ENCODE measurements around the gene SPACDR.
A peak's percentile ranks its signal among the peaks of the same experiment; 100 is the strongest.
"Not testable (repeated sequence)": the region's sequence is repeated elsewhere in the genome, so short reads cannot be mapped to it uniquely, and the experiment has no call there.

The SPACDR gene

DNA sequence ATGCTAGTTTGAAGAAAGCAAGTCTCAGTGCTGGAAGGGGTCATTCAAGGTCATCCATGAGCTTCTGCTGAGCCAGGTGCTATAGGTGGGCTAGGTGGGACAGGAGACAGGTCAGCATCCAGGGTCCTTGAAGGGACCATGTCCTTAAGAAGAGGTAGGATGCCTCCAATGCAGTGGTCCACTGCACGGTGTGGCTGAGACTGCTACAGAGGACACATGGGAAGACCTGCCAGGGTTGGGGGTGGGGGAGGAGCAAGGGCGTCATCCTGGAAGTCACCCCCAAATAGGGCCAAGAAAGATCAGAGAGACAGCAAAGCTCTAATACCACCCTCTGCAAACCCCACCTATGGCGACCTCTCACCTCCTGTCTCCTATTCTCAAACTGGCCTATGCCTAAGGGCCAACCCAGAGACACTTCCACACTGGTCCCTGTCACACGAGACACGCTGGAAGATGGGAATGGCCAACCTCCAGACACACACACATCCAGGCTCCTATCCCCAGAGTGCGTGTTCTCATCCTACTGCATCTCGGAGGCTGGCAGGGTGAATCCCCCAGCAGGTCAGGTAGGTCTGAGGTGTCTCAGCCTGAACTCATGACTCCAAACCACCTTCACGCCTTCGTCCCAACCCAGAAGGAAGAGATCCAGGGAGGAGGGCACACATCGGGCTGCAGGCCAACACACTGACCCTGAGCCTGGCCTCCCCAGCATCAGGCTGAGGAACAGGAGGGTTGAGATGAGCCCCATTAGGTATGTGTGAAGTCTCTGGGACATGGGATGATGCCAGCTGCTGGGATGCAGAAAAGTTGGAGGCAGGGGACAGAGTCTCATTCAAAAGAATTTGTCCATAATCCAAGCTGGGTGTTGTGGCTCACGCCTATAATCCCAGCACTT lies 22.2 kb downstream of the SPACDR start:
- H3K27ac ChIP-seq (ENCODE audit: low read depth, low read length): no peak overlapping the region
- no peak overlapping the region for H3K9ac ChIP-seq (ENCODE audit: low read depth, low read length)
- no peaks in the 10 kb centered on the region for H3K27me3 ChIP-seq (ENCODE audit: control insufficient read depth, insufficient read depth, low read length)

DNA sequence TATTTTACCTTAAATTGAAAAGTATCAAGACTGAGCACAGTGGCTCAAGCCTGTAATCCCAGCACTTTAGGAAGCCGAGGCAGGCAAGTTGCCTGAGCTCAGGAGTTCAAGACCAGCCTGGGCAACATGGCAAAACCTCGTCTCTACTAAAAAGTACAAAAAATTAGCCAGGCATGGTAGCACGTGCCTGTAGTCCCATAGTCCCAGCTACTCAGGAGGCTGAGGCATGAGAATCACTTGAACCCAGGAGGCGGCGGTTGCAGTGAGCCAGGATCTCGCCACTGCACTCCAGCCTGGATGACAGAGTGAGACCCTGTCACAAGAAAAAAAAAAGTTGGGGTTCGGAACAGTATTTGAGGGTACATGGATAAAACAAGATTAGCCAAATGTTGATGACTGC lies 24.8 kb downstream of the SPACDR start:
- H3K4me3 ChIP-seq (ENCODE audit: low read depth, low read length); H3K9ac ChIP-seq (ENCODE audit: low read depth, low read length); H3K4me1 ChIP-seq (ENCODE audit: control insufficient read depth, insufficient read depth, low read length); H3K36me3 ChIP-seq (ENCODE audit: control insufficient read depth, insufficient read depth, low read length); H3K27me3 ChIP-seq (ENCODE audit: control insufficient read depth, insufficient read depth, low read length); H3K9me3 ChIP-seq (ENCODE audit: control insufficient read depth, insufficient read depth, low read length); H3K27ac ChIP-seq (ENCODE audit: low read depth, low read length): not testable (repeated sequence)

More for the DNA sequence above, 22.2 kb downstream of the SPACDR start:
- H3K9me3 ChIP-seq (ENCODE audit: control insufficient read depth, insufficient read depth, low read length): no peaks in the 10 kb centered on the region
- no peaks in the 10 kb centered on the region for H3K4me1 ChIP-seq (ENCODE audit: control insufficient read depth, insufficient read depth, low read length)
- H3K4me3 ChIP-seq (ENCODE audit: low read depth, low read length): no peak overlapping the region
- H3K36me3 ChIP-seq (ENCODE audit: control insufficient read depth, insufficient read depth, low read length): no peaks in the 10 kb centered on the region

DNA sequence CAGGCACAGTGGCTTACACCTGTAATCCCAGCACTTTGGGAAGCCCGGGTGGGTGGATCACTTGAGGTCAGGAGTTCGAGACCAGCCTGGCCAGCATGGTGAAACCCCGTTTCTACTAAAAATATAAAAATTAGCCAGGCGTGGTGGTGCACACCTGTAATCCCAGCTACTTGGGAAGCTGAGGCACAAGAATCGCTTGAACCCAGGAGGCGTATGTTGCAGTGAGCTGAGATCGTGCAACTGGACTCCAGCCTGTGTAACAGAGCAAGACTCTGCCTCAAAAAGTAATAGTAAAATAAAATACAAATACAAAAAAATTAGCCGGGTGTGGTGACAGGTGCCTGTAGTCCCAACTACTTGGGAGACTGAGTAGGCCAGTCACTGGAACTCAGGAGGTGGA lies 25.3 kb downstream of the SPACDR start:
- not testable (repeated sequence) for H3K4me1 ChIP-seq (ENCODE audit: control insufficient read depth, insufficient read depth, low read length); H3K27me3 ChIP-seq (ENCODE audit: control insufficient read depth, insufficient read depth, low read length); H3K9ac ChIP-seq (ENCODE audit: low read depth, low read length); H3K9me3 ChIP-seq (ENCODE audit: control insufficient read depth, insufficient read depth, low read length); H3K4me3 ChIP-seq (ENCODE audit: low read depth, low read length); H3K27ac ChIP-seq (ENCODE audit: low read depth, low read length)
- H3K36me3 ChIP-seq (ENCODE audit: control insufficient read depth, insufficient read depth, low read length): peaks cover 12% of the 10 kb centered on the region

DNA sequence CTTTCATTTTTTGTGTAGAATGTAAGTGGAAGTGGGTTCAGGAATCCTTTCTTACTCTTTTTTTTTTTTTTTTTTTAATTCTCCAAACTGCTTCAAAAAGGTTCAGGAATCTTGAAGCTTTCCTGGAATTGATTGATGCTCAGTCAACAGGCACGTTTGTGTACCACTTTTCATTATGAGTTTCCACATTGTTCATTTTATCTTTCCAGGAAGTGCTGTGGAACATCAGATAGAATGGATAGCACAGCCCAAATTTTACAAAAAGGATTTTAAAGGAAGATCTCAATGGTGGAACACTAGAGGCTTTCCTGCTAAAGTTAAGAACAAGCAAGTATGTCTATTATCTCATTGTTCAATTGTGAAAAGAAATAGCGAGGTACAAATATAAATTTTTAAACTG lies 25.9 kb downstream of the SPACDR start:
- H3K36me3 ChIP-seq (ENCODE audit: control insufficient read depth, insufficient read depth, low read length): peaks cover 18% of the 10 kb centered on the region
- H3K4me3 ChIP-seq (ENCODE audit: low read depth, low read length): no peak overlapping the region
- no peak overlapping the region for H3K9ac ChIP-seq (ENCODE audit: low read depth, low read length)
- H3K4me1 ChIP-seq (ENCODE audit: control insufficient read depth, insufficient read depth, low read length): no peaks in the 10 kb centered on the region
- no peaks in the 10 kb centered on the region for H3K9me3 ChIP-seq (ENCODE audit: control insufficient read depth, insufficient read depth, low read length)
- no peak overlapping the region for H3K27ac ChIP-seq (ENCODE audit: low read depth, low read length)
- no peaks in the 10 kb centered on the region for H3K27me3 ChIP-seq (ENCODE audit: control insufficient read depth, insufficient read depth, low read length)

DNA sequence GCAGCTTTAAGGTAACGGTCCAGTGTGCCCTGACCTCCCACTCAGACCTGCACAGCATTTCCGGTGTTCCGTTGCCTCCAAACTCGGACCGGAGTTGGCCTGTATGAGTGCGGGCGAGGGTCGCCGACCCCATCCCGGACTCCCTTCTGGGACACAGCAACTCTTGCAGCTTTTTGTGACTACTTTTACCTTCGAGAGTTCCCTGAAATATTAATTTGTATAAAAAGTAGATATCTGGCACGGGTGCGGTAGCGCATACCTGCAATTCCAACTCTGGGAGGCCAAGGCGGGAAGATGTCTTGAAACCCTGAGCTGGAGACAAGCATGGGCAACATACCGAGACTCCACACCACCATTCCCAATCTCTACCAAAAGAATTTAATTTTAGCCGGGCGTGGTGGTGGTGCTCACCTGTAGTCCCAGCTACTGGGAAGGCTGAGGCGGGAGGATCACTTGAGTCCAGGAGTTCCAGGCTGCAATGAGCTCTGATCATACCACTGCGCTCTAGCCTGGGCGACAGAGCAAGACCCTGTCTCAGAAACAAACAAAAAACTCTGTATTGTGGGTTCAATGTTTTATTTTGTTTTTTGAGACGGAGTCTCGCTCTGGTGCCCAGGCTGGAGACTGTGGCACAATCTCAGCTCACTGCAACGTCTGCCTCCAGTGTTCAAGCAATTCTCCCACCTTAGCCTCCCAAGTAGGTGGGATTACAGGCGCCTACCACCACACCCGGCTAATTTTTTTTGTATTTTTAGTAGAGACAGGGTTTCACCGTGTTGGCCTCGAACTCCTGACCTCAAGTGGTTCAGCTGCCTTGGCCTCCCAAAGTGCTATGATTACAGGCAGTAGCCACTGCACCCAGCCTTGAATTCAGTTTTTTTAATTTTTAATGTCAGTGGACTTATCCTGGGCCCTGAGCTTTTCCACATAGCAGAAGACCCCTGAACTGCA lies 26.6 kb downstream of the SPACDR start:
- Histone ChIP-seq H3K4me1 (ENCODE audit: control insufficient read depth, insufficient read depth, low read length) (no peaks in the 10 kb centered on the region), H3K36me3 (ENCODE audit: control insufficient read depth, insufficient read depth, low read length) (peaks cover 25% of the 10 kb centered on the region), H3K9me3 (ENCODE audit: control insufficient read depth, insufficient read depth, low read length) (no peaks in the 10 kb centered on the region), H3K9ac (ENCODE audit: low read depth, low read length) (no peak overlapping the region), H3K27me3 (ENCODE audit: control insufficient read depth, insufficient read depth, low read length) (no peaks in the 10 kb centered on the region), H3K27ac (ENCODE audit: low read depth, low read length) (no peak overlapping the region), H3K4me3 (ENCODE audit: low read depth, low read length) (no peak overlapping the region)

DNA sequence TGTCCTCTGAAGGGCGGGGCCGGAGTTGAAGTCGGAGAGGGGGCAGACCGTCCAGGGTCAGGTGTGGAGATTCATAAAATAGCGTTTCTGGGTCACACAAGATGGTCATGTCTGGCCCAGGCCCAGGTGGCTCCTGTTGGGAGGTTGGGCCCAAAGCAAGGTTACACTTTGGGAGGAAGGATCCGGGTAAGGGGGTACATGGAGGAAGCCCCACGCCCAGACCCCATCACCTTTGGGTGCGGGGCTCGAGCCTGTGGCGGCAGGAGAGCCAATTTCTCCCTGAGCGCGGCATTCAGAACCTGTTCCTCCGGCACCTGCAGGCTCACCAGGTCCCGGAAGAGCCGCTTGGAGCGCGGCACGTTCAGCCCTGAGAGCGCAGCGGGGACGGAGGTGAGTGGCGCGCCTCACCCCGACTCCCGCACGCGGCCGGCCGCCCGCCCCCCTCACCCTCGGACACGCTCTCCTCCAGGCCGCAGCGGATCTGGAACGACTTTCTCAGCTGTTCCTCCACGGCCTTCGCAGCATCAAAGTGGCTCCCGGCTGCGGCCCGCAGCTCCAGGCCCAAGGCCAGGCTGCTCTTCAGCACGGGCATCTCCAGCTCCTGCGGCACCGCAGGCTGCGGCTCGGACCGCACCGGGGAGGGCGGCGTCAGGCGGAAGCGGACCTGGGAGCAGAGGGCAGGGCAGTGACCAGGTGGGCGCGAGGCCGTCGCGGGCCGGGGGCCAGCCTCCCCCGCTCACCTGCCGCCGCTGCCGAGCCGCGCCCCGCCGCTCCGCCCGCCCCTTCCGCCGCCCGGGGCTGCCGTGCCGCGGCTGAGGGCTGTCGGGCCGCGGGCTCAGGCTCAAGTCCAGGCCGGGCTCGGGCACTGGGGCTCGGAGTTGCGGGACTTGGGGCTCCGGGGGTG lies 28.4 kb downstream of the SPACDR start:
- peaks cover 11% of the 10 kb centered on the region for H3K4me1 ChIP-seq (ENCODE audit: control insufficient read depth, insufficient read depth, low read length)
- no peaks in the 10 kb centered on the region for H3K9me3 ChIP-seq (ENCODE audit: control insufficient read depth, insufficient read depth, low read length)
- H3K9ac ChIP-seq (ENCODE audit: low read depth, low read length): peak overlapping the region; percentile 90
- H3K4me3 ChIP-seq (ENCODE audit: low read depth, low read length): peak overlapping the region; percentile 85
- H3K36me3 ChIP-seq (ENCODE audit: control insufficient read depth, insufficient read depth, low read length): peaks cover 42% of the 10 kb centered on the region
- peak overlapping the region; percentile 94 for H3K27ac ChIP-seq (ENCODE audit: low read depth, low read length)
- H3K27me3 ChIP-seq (ENCODE audit: control insufficient read depth, insufficient read depth, low read length): no peaks in the 10 kb centered on the region

DNA sequence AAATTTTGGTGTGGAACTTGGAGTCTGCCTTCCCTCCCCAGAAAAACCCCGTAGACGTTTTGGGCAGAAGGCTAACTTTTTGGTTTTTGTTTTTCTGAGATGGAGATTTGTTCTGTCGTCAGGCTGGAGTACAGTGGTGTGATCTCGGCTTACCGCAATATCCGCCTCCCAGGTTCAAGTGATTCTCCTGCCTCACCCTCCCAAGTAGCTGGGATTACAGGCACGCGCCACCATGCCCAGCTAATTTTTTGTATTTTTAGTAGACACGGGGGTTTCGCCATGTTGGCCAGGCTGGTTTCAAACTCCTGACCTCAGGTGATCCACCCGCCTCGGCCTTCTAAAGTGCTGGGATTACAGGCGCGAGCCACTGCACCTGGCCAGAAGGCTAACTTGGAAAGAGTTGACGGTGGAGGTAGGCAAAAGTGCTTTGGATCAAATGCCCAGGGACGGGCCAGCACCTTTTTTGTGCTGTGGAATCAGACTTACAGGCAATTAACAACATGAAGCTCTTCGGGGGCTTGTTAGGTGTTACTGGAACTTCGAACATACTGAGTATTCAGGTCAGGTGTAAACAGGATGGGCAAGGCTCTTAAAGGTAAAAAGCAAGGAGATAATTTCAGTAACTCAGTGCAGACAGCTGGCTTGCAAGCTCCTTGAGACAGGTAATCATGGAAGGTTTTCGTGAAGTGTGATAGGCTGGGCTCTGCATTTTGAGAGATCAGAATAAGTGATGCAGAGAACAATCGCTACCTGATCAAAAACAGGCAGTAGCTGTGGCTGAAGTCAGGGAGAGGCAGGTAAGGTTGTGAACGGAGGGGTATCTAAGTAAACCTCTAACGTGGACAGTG lies 29.5 kb downstream of the SPACDR start:
- Histone ChIP-seq H3K9ac (ENCODE audit: low read depth, low read length) (no peak overlapping the region), H3K9me3 (ENCODE audit: control insufficient read depth, insufficient read depth, low read length) (no peaks in the 10 kb centered on the region), H3K27me3 (ENCODE audit: control insufficient read depth, insufficient read depth, low read length) (no peaks in the 10 kb centered on the region), H3K4me3 (ENCODE audit: low read depth, low read length) (peak overlapping the region; percentile 85), H3K27ac (ENCODE audit: low read depth, low read length) (peak overlapping the region; percentile 94), H3K4me1 (ENCODE audit: control insufficient read depth, insufficient read depth, low read length) (peaks cover 14% of the 10 kb centered on the region), H3K36me3 (ENCODE audit: control insufficient read depth, insufficient read depth, low read length) (peaks cover 42% of the 10 kb centered on the region)

DNA sequence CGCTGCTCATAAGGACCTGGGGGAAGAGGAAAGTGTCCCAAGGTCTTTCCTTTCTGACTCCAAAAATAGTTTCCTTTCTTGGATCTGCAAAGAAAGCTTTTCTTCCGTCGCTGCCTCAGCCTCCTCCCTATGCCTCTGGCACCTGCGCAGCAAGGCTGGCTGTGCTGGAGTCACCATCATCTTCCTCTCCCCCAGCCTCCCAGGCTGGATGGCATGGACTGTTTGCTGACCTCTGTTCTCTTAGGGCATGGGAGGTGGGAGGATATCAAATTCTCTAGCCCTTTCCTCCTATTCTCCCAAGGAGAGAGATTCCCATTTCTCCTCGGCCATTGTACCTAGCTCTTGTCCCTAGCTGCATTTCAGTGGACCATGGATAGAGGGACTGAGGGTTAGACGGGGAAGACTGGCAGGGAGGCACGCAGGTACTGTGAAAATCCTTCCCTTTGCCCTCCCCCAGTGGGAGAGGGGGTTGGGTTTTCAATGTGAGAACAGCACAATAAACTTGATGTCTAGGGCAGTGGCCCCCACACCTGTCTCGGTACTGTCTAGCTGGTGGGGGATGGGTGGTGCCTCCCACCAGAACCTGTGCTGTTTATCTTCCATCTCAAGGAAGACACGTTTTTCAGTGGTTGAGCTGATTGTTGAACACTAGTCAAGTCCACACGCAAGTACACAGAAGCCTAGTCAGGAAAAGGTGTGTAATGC lies 30.3 kb downstream of the SPACDR start:
- Histone ChIP-seq H3K27ac (ENCODE audit: low read depth, low read length) (peak overlapping the region; percentile 26), H3K9ac (ENCODE audit: low read depth, low read length) (no peak overlapping the region), H3K36me3 (ENCODE audit: control insufficient read depth, insufficient read depth, low read length) (peaks cover 42% of the 10 kb centered on the region), H3K4me3 (ENCODE audit: low read depth, low read length) (no peak overlapping the region), H3K9me3 (ENCODE audit: control insufficient read depth, insufficient read depth, low read length) (no peaks in the 10 kb centered on the region), H3K4me1 (ENCODE audit: control insufficient read depth, insufficient read depth, low read length) (peaks cover 14% of the 10 kb centered on the region), H3K27me3 (ENCODE audit: control insufficient read depth, insufficient read depth, low read length) (no peaks in the 10 kb centered on the region)

DNA sequence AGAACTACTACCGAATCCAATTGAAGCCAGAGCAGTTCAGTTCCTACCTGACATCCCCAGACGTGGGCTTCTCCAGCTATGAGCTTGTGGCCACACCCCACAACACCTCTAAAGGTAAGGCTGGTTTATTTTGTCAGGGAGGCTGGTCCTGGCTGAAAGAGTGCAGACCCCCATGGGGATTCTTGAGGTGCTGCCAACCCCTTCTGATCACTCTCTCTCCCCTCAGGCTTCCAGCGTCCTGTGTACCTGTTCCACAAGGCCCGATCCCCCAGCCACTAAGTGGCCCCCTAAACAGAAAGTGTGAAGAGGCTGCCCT lies 30.8 kb downstream of the SPACDR start:
- H3K4me3 ChIP-seq (ENCODE audit: low read depth, low read length): no peak overlapping the region
- H3K27ac ChIP-seq (ENCODE audit: low read depth, low read length): no peak overlapping the region
- peaks cover 42% of the 10 kb centered on the region for H3K36me3 ChIP-seq (ENCODE audit: control insufficient read depth, insufficient read depth, low read length)

More for the DNA sequence above, 30.8 kb downstream of the SPACDR start:
- H3K9ac ChIP-seq (ENCODE audit: low read depth, low read length): no peak overlapping the region
- no peaks in the 10 kb centered on the region for H3K27me3 ChIP-seq (ENCODE audit: control insufficient read depth, insufficient read depth, low read length)
- H3K4me1 ChIP-seq (ENCODE audit: control insufficient read depth, insufficient read depth, low read length): peaks cover 14% of the 10 kb centered on the region
- H3K9me3 ChIP-seq (ENCODE audit: control insufficient read depth, insufficient read depth, low read length): no peaks in the 10 kb centered on the region

All from HUES48 (cell line).